ENCODE measurements around the gene CDC123. TPM values are rescaled to one million over a fixed set of nuclear protein-coding genes. Genes with fewer than 3 reads are reported as not detected.

CDC123 gene, protein sequence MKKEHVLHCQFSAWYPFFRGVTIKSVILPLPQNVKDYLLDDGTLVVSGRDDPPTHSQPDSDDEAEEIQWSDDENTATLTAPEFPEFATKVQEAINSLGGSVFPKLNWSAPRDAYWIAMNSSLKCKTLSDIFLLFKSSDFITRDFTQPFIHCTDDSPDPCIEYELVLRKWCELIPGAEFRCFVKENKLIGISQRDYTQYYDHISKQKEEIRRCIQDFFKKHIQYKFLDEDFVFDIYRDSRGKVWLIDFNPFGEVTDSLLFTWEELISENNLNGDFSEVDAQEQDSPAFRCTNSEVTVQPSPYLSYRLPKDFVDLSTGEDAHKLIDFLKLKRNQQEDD
- polyA plus RNA-seq = 96.9 and 166 TPM in 2 replicates

DNA sequence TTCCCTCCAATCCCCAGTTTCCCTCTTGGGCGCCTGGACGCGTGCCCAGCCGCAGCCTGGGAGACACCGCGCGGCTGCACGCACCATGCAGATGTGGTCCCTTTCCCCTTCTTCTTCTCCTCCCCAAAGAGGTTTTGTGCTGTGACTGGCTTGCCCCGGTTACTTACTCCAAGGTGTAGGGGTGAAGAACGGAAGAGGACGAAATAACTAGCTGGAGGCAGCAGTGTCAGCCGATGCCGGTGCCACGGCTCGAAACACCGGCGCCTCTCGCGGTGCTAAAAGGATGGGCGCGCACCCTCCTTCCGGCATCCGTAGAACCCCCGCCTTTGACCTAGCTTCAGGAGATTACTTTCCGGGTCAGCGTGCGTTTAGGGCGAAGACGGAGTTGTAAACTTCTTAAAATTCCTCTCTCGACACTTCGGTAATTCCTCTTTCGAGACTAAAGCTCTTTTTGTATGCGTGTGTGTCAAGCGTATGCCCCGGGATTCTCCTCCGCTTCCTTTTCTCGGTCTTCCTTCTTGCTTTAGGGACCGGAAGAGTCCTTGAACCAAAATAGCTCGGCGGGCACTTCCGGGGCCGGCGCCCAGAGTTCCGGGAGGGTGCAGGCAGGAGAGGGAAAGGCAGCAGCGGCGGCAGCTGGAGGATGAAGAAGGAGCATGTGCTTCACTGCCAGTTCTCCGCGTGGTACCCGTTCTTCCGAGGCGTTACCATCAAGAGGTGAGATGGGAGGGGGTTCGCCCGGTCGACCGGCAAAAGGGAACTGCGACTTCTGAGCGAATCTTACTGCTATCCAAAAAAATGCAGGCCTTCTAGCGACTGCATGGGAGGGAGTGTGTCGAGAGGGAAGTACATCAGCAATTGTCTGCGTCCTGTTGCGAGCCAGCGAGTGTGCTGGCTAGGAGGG lies at the start of gene CDC123, which contains the start of gene NUDT5:
CDC123 (plus strand) TSS at position 586 of the 904 bp plus-strand sequence; CDS start at position 644, 58 bp downstream.
NUDT5 (minus strand) TSS at position 289 of the 904 bp plus-strand sequence. CDS start 9,600 bp downstream, outside the sequence.

Other genes starting within 250 kb of the CDC123 start
- 28.3 and 28.4 TPM in 2 replicates for gene UPF2, start 153.4 kb upstream of the CDC123 start, polyA plus RNA-seq
- gene DHTKD1, start 127.2 kb upstream of the CDC123 start, polyA plus RNA-seq = 4.0 and 4.2 TPM in 2 replicates
- gene SEC61A2, start 66.5 kb upstream of the CDC123 start, polyA plus RNA-seq = 36.1 and 44.2 TPM in 2 replicates
- 60.5 and 77.6 TPM in 2 replicates for gene NUDT5, start 297 bp upstream of the CDC123 start, polyA plus RNA-seq
- gene CAMK1D, start 153.4 kb downstream of the CDC123 start, polyA plus RNA-seq = 3.1 and 8.0 TPM in 2 replicates

All from Purkinje cell (primary cell).